Peyer's patch (tissue), 4 donors: Measurements from ENCODE around the gene GID8.

Source experiments
- CTCF ChIP-seq, 6 experiments: fragments of 450-650 bp in 4 of 6; fragments of 200-600 bp in 2 of 6; sonication (generic) in 1 of 6; IDR thresholded peaks; one replicate each; pipeline ENCODE4 v1.5.1; 2017 to 2019; ENCODE audit warnings: antibody characterized with exemption in 6 of 6, mild to moderate bottlenecking in 3 of 6, moderate library complexity in 1 of 6
- POLR2A ChIP-seq, 2 donors: fragments of 450-650 bp; IDR thresholded peaks; one replicate each; pipeline ENCODE4 v1.5.1; 2017; ENCODE audit warnings: antibody characterized with exemption in 2 of 2, mild to moderate bottlenecking in 2 of 2, moderate library complexity in 2 of 2

GRCh38 chr20:62951143-62951895, 13.4 kb downstream of the GID8 start:
- TF ChIP-seq POLR2A (IDR thresholded peaks at IDR 0.05) (no peak), CTCF (IDR thresholded peaks at IDR 0.05) (no peak)
